22Rv1 (cell line): ENCODE results near the gene ATP2C1.

Experiments
- CTCF ChIP-seq: fragments of 450-650 bp; IDR thresholded peaks from 2 replicates; pipeline ENCODE4 v1.5.1; 2017; ENCODE audit warnings: mild to moderate bottlenecking
- ZFX ChIP-seq: fragments of 450-650 bp; IDR thresholded peaks from 2 replicates; pipeline ENCODE4 v1.6.1; 2017; ENCODE audit warnings: antibody characterized with exemption, borderline replicate concordance

- TF ChIP-seq CTCF (no peak), ZFX (no peak)
These were observed 69.6 kb downstream of the ATP2C1 start for GRCh38 chr3:130963444-130963843.
